ENCODE data around the gene MKRN2.
"Not testable (repeated sequence)": the region's sequence is repeated elsewhere in the genome, so short reads cannot be mapped to it uniquely, and the experiment has no call there.

The MKRN2 gene

GRCh38 chr3:12590096-12590495, 33.2 kb downstream of the MKRN2 start:
- DNase-seq = no peak

- DNase-seq = no peak
Observed at GRCh38 chr3:12591456-12591855, 34.6 kb downstream of the MKRN2 start.

- DNase-seq = no peak
Observed at GRCh38 chr3:12591997-12592715, 35.3 kb downstream of the MKRN2 start.

- no peak for DNase-seq
Observed at GRCh38 chr3:12593473-12593872, 36.6 kb downstream of the MKRN2 start.

- no peak for DNase-seq
Observed at GRCh38 chr3:12598890-12599289, 42.0 kb downstream of the MKRN2 start.

- DNase-seq = no peak
Observed at GRCh38 chr3:12601072-12601471, 44.2 kb downstream of the MKRN2 start.

GRCh38 chr3:12603969-12604368, 47.1 kb downstream of the MKRN2 start:
- no peak for DNase-seq

- no peak for DNase-seq
Observed at GRCh38 chr3:12608376-12608775, 51.5 kb downstream of the MKRN2 start.

GRCh38 chr3:12611117-12611516, 54.2 kb downstream of the MKRN2 start:
- DNase-seq = no peak

GRCh38 chr3:12612514-12613226, 55.8 kb downstream of the MKRN2 start:
- no peak for DNase-seq

- no peak for DNase-seq
Observed at GRCh38 chr3:12613250-12613649, 56.4 kb downstream of the MKRN2 start.

- no peak for DNase-seq
Observed at GRCh38 chr3:12615266-12615665, 58.4 kb downstream of the MKRN2 start.

- DNase-seq = no peak
Observed at GRCh38 chr3:12618426-12618825, 61.5 kb downstream of the MKRN2 start.

GRCh38 chr3:12620305-12620704, 63.4 kb downstream of the MKRN2 start:
- no peak for DNase-seq

GRCh38 chr3:12620729-12621128, 63.8 kb downstream of the MKRN2 start:
- no peak for DNase-seq

GRCh38 chr3:12622335-12622734, 65.4 kb downstream of the MKRN2 start:
- no peak for DNase-seq

GRCh38 chr3:12624056-12624455, 67.2 kb downstream of the MKRN2 start:
- no peak for DNase-seq

- DNase-seq = not testable (repeated sequence)
Observed at GRCh38 chr3:12624964-12625363, 68.1 kb downstream of the MKRN2 start.

- DNase-seq = no peak
Observed at GRCh38 chr3:12627370-12627769, 70.5 kb downstream of the MKRN2 start.

GRCh38 chr3:12628813-12629212, 71.9 kb downstream of the MKRN2 start:
- DNase-seq = no peak

GRCh38 chr3:12629560-12629959, 72.7 kb downstream of the MKRN2 start:
- DNase-seq = no peak

GRCh38 chr3:12630292-12630691, 73.4 kb downstream of the MKRN2 start:
- no peak for DNase-seq

GRCh38 chr3:12630843-12631242, 74.0 kb downstream of the MKRN2 start:
- not testable (repeated sequence) for DNase-seq

GRCh38 chr3:12632523-12632922, 75.6 kb downstream of the MKRN2 start:
- no peak for DNase-seq

GRCh38 chr3:12633108-12633507, 76.2 kb downstream of the MKRN2 start:
- no peak for DNase-seq

All from SHP77 (cell line).